ENCODE measurements around the gene CCDC60.

The CCDC60 gene

GRCh38 chr12:119546340-119546739 lies 211.8 kb downstream of the CCDC60 start:
- no peak for DNase-seq

- DNase-seq: no peak
Measured at GRCh38 chr12:119547001-119547400, 212.5 kb downstream of the CCDC60 start.

- no peak for DNase-seq
Measured at GRCh38 chr12:119556854-119557253, 222.3 kb downstream of the CCDC60 start.

GRCh38 chr12:119565404-119565803 lies 230.9 kb downstream of the CCDC60 start:
- no peak for DNase-seq

DNA sequence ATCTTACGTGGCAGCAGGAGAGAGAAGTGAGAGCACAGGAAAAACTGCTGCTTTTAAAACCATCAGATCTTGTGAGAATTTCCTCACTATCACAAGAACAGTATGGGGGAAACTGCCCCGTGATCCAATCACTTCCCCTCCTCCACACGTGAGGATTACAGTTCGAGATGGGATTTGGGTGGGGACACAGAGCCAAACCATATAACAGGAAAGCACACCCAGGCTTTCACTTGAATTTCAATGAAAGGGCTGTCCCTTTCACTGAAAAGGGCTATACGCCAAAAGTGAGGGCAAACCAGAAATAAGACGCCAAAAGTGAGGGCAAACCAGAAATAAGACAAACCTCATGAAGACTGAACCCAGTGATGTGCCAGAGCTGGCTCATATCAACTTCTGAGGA lies 236.2 kb downstream of the CCDC60 start:
- no peak for DNase-seq

GRCh38 chr12:119573086-119573485 lies 238.6 kb downstream of the CCDC60 start:
- DNase-seq: no peak

- DNase-seq: no peak
Measured at GRCh38 chr12:119574255-119574654, 239.7 kb downstream of the CCDC60 start.

DNA sequence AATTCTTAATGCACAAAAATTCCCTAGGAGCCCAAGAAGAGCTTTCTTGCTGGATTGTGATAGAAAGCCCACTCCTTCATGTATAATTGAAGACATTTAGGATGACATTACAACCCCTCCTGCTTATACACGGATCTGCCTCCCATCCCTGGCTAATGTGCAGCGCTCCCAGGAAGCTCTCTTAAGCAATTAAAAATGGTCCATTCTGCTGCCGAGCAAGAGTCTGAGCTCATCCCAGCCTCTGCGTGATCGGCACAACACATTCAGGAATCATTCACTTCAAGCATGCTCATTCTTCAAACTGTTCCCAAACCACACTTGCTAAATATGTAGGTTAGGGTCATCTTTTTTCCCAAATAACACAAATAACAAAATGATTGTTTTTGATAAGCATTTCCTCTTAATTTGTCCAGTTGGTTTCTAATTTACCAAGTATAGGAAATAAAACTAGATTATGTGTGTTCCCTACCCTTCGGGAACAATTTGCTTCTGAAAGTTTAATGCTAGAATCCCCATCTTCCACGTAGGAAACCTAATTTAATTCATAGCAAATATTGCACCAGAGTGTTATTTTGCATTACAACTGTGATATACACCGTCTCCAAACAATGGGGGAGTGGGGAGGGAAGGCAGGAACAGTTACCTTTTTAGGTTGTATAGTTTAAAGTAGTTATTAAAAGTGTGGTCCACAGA lies 241.7 kb downstream of the CCDC60 start:
- no peak for DNase-seq

- DNase-seq: no peak
Measured at GRCh38 chr12:119576915-119577314, 242.4 kb downstream of the CCDC60 start.

GRCh38 chr12:119578112-119578511 lies 243.6 kb downstream of the CCDC60 start:
- no peak for DNase-seq

DNA sequence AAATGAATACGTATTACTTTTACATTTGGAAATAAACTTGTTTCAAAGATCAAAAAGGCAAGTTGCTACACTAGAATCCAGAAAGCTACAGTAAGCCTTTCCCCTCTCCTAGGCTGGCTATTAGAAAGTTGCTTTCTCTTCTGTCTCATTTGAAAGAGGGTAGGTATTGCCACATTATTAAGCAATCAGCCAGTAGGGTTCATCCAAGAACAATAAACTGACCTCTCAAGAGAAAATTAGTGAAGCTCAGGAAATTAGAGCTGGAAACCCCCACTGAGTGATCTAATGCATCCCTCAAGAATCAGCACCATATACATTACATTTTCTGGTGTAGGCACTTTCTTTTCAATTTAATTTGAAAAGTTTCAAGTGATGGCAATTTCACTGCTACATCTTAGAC lies 254.6 kb downstream of the CCDC60 start:
- no peak for DNase-seq

GRCh38 chr12:119589634-119590033 lies 255.1 kb downstream of the CCDC60 start:
- no peak for DNase-seq
